Tibial nerve (tissue), 4 donors: Measurements from ENCODE around the gene DZIP1L. TPM values are rescaled to one million over a fixed set of nuclear protein-coding genes. Genes with fewer than 3 reads are reported as not detected.

Source experiments
- DNase-seq, 2 donors: peaks; one replicate each; pipeline ENCODE4 v3.0.0-alpha.2; 2019; ENCODE audit warnings: low spot score in 2 of 2
- H3K27ac ChIP-seq, 4 donors: fragments of 200-600 bp; sonication (generic) in 3 of 4; one replicate each; pipeline ENCODE4 v1.5.1; 2017 to 2019; ENCODE audit warnings: mild to moderate bottlenecking in 1 of 4
- H3K27me3 ChIP-seq, 2 donors: fragments of 200-600 bp; sonication (generic) in 1 of 2; one replicate each; pipeline versions ENCODE4 v1.5.1 to v1.6.0; 2017 to 2019
- H3K36me3 ChIP-seq, 3 donors: fragments of 200-600 bp; sonication (generic); one replicate each; pipeline ENCODE4 v1.5.1; 2018 to 2019
- H3K4me1 ChIP-seq, 4 donors: fragments of 200-600 bp; sonication (generic) in 3 of 4; one replicate each; pipeline ENCODE4 v1.5.1; 2017 to 2019
- H3K4me3 ChIP-seq, 4 donors: fragments of 200-600 bp; sonication (generic) in 3 of 4; one replicate each; pipeline ENCODE4 v1.5.1; 2017 to 2019; ENCODE audit warnings: mild to moderate bottlenecking in 1 of 4, moderate library complexity in 1 of 4
- H3K9me3 ChIP-seq, 4 donors: fragments of 200-600 bp; sonication (generic) in 3 of 4; one replicate each; pipeline ENCODE4 v1.5.1; 2017 to 2019
- EP300 ChIP-seq, 2 donors: sonication (generic); formaldehyde crosslinking; IDR thresholded peaks; one replicate each; pipeline ENCODE4 v1.6.1; 2017; ENCODE audit warnings: antibody characterized with exemption in 2 of 2, mild to moderate bottlenecking in 1 of 2
- POLR2A ChIP-seq, 2 donors: fragments of 450-650 bp; IDR thresholded peaks; one replicate each; pipeline ENCODE4 v1.6.1; 2017; ENCODE audit warnings: antibody characterized with exemption in 2 of 2, mild to moderate bottlenecking in 2 of 2, moderate library complexity in 2 of 2
- WGBS, 2 donors: methylation state at CpG; one replicate each; pipeline ENCODE4 v1.1.5; 2018; 5-methylcytosine and 5-hydroxymethylcytosine counted together
- total RNA-seq, 4 donors: library from RNA; depleted of rRNA; stranded (reverse); fragments of >200 nt; gene quantifications; one replicate each; pipeline ENCODE4 v1.1.0, GENCODE V29; 2016
- TF ChIP-seq, protein P1 (sequence below), 5 experiments: fragments of 200-600 bp in 3 of 5; fragments of 450-650 bp in 2 of 5; sonication (generic) in 3 of 5; IDR thresholded peaks; one replicate each; pipeline ENCODE4 v1.5.1; 2016 to 2019; ENCODE audit warnings: antibody characterized with exemption in 5 of 5, mild to moderate bottlenecking in 3 of 5, moderate library complexity in 2 of 5

Gene DZIP1L
- total RNA-seq, 4 donors from 2014 or later: 40.2 to 64.5 (median 42.8) TPM

DNA sequence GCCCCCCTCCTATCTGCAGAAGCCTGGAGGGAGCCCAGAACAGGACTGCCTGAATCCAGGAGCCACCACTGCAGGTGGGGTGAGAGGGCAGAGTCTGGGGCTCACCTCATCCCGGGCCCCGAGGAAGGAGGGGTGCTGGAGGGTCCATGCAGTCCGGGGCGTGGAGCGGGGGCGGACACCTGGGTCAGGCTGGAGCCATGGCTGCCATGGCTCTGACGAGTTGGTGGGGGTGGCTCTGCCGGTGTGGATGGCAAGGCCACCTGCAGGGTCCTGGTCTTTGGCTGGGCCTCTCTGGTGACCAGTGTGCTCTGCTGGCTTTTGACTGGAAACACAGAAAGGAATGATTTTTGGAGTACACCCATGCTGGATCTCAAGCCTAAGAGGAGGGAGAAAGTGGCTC lies 47.4 kb downstream of the DZIP1L start:
- DNase-seq: no peak
- no peaks in the 10 kb centered on the region for H3K9me3 ChIP-seq
- no peaks in the 10 kb centered on the region for H3K4me1 ChIP-seq
- 71 to 81% methylated on average over 7 of the region's 8 CpGs for WGBS, 2 donors
- H3K27me3 ChIP-seq: no peaks in the 10 kb centered on the region
- H3K4me3 ChIP-seq: no peak overlapping the region
- peaks cover 0 to 84% (median 0%) of the 10 kb centered on the region in 3 donors for H3K36me3 ChIP-seq
- no peak overlapping the region for H3K27ac ChIP-seq
- TF ChIP-seq POLR2A (IDR thresholded peaks at IDR 0.05) (no peak), EP300 (IDR thresholded peaks at IDR 0.05) (no peak)
- TF ChIP-seq, protein P1, sequence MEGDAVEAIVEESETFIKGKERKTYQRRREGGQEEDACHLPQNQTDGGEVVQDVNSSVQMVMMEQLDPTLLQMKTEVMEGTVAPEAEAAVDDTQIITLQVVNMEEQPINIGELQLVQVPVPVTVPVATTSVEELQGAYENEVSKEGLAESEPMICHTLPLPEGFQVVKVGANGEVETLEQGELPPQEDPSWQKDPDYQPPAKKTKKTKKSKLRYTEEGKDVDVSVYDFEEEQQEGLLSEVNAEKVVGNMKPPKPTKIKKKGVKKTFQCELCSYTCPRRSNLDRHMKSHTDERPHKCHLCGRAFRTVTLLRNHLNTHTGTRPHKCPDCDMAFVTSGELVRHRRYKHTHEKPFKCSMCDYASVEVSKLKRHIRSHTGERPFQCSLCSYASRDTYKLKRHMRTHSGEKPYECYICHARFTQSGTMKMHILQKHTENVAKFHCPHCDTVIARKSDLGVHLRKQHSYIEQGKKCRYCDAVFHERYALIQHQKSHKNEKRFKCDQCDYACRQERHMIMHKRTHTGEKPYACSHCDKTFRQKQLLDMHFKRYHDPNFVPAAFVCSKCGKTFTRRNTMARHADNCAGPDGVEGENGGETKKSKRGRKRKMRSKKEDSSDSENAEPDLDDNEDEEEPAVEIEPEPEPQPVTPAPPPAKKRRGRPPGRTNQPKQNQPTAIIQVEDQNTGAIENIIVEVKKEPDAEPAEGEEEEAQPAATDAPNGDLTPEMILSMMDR (IDR thresholded peaks at IDR 0.05): no peak

DNA sequence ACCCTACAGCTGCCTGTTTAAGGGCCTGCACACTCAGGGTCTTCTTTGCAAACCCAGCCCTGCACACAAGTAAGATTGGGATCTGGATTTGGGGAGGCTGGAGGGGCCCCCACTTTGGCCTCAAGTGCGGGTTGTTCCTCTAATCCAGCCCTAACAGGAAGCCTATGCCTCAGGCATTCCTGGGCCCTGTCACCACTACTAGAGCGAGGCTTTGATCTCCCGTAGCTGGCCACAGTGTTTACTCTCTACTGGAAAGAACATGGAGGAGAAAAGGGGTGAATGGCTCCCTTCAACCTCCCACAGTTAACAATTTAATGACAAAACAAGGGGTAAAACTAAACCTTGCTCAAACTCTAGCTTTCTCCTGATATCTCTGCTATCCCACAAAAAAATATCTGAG lies 48.4 kb downstream of the DZIP1L start:
- Histone ChIP-seq H3K4me3 (no peak overlapping the region), H3K27ac (no peak overlapping the region), H3K4me1 (no peaks in the 10 kb centered on the region), H3K9me3 (no peaks in the 10 kb centered on the region), H3K27me3 (no peaks in the 10 kb centered on the region), H3K36me3 (peaks cover 0 to 84% (median 0%) of the 10 kb centered on the region in 3 donors)
- WGBS, 2 donors: 88 to 94% methylated on average over 3 of the region's 3 CpGs
- DNase-seq: no peak
- TF ChIP-seq, protein P1 (IDR thresholded peaks at IDR 0.05): no peak
- TF ChIP-seq EP300 (IDR thresholded peaks at IDR 0.05) (no peak), POLR2A (IDR thresholded peaks at IDR 0.05) (no peak)

DNA sequence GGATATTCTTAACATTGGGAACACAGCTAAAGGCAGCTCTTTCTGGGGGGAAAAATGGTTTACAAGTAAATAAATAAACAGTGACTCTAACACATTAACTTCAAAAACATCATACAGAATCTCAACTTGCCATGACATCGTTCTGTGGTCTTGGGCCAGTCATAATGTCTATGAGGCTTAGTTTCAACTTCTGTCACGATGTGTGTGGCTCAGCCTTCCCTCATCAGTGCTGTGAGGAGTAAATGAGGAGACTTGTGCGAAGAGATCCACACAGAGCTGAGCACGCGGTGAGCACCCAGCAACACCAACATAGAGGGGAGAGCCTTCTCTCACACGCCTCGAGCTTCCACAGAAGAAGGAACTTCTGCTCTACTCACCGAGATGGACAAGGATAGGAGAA lies 49.0 kb downstream of the DZIP1L start:
- 93 to 97% methylated on average over 8 of the region's 8 CpGs for WGBS, 2 donors
- DNase-seq: no peak
- peaks cover 0 to 84% (median 0%) of the 10 kb centered on the region in 3 donors for H3K36me3 ChIP-seq

DNA sequence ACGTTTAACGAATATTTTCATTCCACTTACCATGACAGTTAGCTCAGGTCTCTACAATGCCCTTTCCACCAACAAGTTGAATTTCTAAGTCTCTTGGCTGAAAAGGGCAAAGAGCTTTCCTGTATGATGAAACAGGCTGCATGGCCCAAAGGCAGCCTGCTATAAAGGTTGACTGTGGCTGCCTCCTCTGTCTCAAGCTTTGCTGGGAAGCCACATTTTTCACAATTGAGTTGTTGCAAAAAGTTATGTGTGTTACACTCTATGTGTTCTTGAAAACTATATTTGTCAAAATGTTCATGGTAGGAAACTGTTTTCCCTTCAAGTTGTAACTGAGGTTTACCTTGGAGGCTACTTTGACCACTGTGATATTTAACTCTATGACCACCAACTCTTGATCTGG lies 49.5 kb downstream of the DZIP1L start:
- Histone ChIP-seq H3K4me3 (no peak overlapping the region), H3K9me3 (no peaks in the 10 kb centered on the region), H3K27ac (no peak overlapping the region), H3K36me3 (peaks cover 0 to 83% (median 0%) of the 10 kb centered on the region in 3 donors), H3K4me1 (no peaks in the 10 kb centered on the region), H3K27me3 (no peaks in the 10 kb centered on the region)
- DNase-seq: no peak
- WGBS, 2 donors: 85 to 93% methylated on average over 2 of the region's 2 CpGs
- TF ChIP-seq, protein P1 (IDR thresholded peaks at IDR 0.05): no peak
- TF ChIP-seq POLR2A (IDR thresholded peaks at IDR 0.05): no peak
- no peak for TF ChIP-seq EP300 (IDR thresholded peaks at IDR 0.05)

More for the DNA sequence above, 49.0 kb downstream of the DZIP1L start:
- Histone ChIP-seq H3K27ac (no peak overlapping the region), H3K4me1 (no peaks in the 10 kb centered on the region), H3K27me3 (no peaks in the 10 kb centered on the region), H3K9me3 (no peaks in the 10 kb centered on the region), H3K4me3 (no peak overlapping the region)
- TF ChIP-seq EP300 (IDR thresholded peaks at IDR 0.05): no peak
- TF ChIP-seq, protein P1 (IDR thresholded peaks at IDR 0.05): no peak
- no peak for TF ChIP-seq POLR2A (IDR thresholded peaks at IDR 0.05)

DNA sequence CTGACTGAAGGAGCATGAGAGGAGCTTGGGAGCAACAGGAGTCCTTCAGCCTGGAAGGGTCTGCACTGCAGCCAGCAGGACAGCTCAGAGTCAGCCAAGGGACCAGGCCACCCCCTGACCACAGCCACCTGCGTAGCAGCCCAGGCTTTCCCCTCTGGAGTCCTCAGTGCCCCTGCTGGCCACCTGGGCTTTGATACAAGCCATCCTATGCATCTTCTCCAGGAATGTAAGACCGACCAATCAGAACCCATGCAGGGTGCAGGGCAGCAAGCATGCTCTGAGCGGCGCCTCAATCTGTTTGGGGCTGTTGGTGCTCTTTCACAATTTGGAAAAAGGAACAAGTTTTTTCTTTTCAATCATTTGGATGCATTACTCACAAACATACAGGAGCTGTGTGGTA lies 52.0 kb downstream of the DZIP1L start:
- H3K9me3 ChIP-seq: no peaks in the 10 kb centered on the region
- no peak for TF ChIP-seq EP300 (IDR thresholded peaks at IDR 0.05)
- TF ChIP-seq, protein P1 (IDR thresholded peaks at IDR 0.05): no peak
- TF ChIP-seq POLR2A (IDR thresholded peaks at IDR 0.05): no peak
- no peak overlapping the region for H3K4me3 ChIP-seq
- H3K4me1 ChIP-seq: no peaks in the 10 kb centered on the region
- peaks cover 0 to 76% (median 0%) of the 10 kb centered on the region in 3 donors for H3K36me3 ChIP-seq
- 67 to 72% methylated on average over 4 of the region's 4 CpGs for WGBS, 2 donors
- no peak overlapping the region for H3K27ac ChIP-seq
- no peaks in the 10 kb centered on the region for H3K27me3 ChIP-seq
- no peak for DNase-seq
